Measurements from ENCODE around the gene LRRC3.

LRRC3 gene

DNA sequence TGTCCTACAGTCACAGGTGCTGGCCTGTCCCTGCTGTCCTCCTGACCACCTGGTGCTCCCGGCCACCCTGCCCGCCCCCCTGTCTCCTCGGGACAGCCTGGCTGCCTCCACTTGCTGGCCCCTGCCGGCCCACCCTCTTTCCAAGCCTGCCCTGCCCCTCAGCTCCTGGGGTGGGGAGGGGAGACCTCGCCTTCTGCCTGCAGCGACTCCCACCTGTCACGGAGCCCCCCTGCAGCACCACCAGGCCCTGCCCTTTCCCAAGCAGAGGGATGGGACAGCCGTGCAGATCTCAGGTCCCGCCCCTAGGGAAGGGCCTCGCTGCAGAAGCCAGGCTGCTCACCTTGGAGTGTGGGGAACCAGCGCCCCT, 7.5 kb downstream of the LRRC3 start:
- Histone ChIP-seq H3K4me1 (ENCODE audit: low read length) (no peaks in the 10 kb centered on the region), H3K9ac (ENCODE audit: low read length) (no peak overlapping the region), H3K9me3 (ENCODE audit: insufficient read depth, low read length) (no peaks in the 10 kb centered on the region), H3K36me3 (replicated peaks; ENCODE audit: low read depth, low read length) (no peaks in the 10 kb centered on the region), H2AFZ (ENCODE audit: low read depth, low read length) (no peak overlapping the region), H3K4me2 (ENCODE audit: low read length) (no peak overlapping the region), H3K27me3 (ENCODE audit: low read depth, low read length) (no peaks in the 10 kb centered on the region), H3K4me3 (ENCODE audit: low read length) (no peak overlapping the region), H3K79me2 (ENCODE audit: low read length) (no peaks in the 10 kb centered on the region), H3K27ac (ENCODE audit: low read length) (no peak overlapping the region), H4K20me1 (ENCODE audit: insufficient read depth, low read length) (no peaks in the 10 kb centered on the region)
- TF ChIP-seq CTCF (IDR thresholded peaks at IDR 0.05; ENCODE audit: low read depth, low read length) (no peak), EZH2phosphoT487 (IDR thresholded peaks at IDR 0.05; ENCODE audit: low read depth) (no peak)

DNA sequence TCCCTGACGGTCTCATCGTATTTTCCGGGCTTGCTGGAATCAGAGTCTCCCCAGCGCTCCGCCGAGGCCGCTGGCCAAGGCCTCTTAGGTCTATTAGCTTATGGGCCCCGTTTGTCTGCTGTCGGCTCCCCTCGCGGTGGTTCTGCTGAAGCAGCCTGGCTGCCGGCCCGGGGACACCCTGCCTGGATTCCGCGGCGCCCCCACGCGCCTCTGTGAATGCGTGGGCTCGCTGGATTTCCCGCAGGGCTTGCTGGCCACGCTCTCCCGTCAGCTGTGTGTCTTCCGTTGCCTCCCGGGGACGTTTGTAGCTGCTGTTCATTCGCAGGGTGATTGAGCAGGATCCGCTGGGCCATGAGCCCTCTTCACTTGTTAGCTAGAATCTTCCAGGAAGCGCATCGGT, 8.4 kb downstream of the LRRC3 start:
- Histone ChIP-seq H3K79me2 (ENCODE audit: low read length) (no peaks in the 10 kb centered on the region), H3K27me3 (ENCODE audit: low read depth, low read length) (no peaks in the 10 kb centered on the region), H4K20me1 (ENCODE audit: insufficient read depth, low read length) (no peaks in the 10 kb centered on the region), H3K9ac (ENCODE audit: low read length) (no peak overlapping the region), H3K9me3 (ENCODE audit: insufficient read depth, low read length) (no peaks in the 10 kb centered on the region), H3K4me3 (ENCODE audit: low read length) (no peak overlapping the region), H3K4me1 (ENCODE audit: low read length) (no peaks in the 10 kb centered on the region), H3K36me3 (replicated peaks; ENCODE audit: low read depth, low read length) (no peaks in the 10 kb centered on the region), H2AFZ (ENCODE audit: low read depth, low read length) (no peak overlapping the region), H3K4me2 (ENCODE audit: low read length) (no peak overlapping the region), H3K27ac (ENCODE audit: low read length) (no peak overlapping the region)
- TF ChIP-seq CTCF (IDR thresholded peaks at IDR 0.05; ENCODE audit: low read depth, low read length) (no peak), EZH2phosphoT487 (IDR thresholded peaks at IDR 0.05; ENCODE audit: low read depth) (no peak)

DNA sequence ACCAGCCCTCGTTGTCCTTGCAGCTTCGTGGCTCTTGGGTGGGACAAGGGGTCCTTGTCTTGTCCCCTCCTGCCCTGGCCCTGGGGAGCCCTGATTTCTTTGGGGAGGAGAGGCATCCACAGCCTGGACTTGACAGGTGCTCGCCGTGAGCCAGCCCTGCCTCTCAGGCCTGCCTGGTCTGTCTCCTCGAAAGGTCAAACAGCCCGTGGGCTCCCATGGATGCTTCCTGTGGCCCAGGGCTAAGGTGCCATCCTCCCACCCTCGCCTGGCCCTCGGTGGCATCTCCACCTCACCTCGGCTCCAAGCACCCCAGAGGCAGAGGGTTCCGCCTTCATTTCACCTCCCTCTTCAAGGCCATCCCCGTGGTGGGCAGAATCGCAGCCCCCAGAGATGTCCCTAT, 9.0 kb downstream of the LRRC3 start:
- TF ChIP-seq CTCF (IDR thresholded peaks at IDR 0.05; ENCODE audit: low read depth, low read length): no peak
- TF ChIP-seq EZH2phosphoT487 (IDR thresholded peaks at IDR 0.05; ENCODE audit: low read depth): no peak
- H3K27me3 ChIP-seq (ENCODE audit: low read depth, low read length): no peaks in the 10 kb centered on the region
- H3K4me2 ChIP-seq (ENCODE audit: low read length): no peak overlapping the region
- no peak overlapping the region for H3K9ac ChIP-seq (ENCODE audit: low read length)
- no peak overlapping the region for H3K27ac ChIP-seq (ENCODE audit: low read length)
- H2AFZ ChIP-seq (ENCODE audit: low read depth, low read length): no peak overlapping the region
- H3K4me1 ChIP-seq (ENCODE audit: low read length): no peaks in the 10 kb centered on the region
- no peaks in the 10 kb centered on the region for H3K36me3 ChIP-seq (replicated peaks; ENCODE audit: low read depth, low read length)
- H3K79me2 ChIP-seq (ENCODE audit: low read length): no peaks in the 10 kb centered on the region
- H3K9me3 ChIP-seq (ENCODE audit: insufficient read depth, low read length): no peaks in the 10 kb centered on the region
- no peaks in the 10 kb centered on the region for H4K20me1 ChIP-seq (ENCODE audit: insufficient read depth, low read length)
- no peak overlapping the region for H3K4me3 ChIP-seq (ENCODE audit: low read length)

DNA sequence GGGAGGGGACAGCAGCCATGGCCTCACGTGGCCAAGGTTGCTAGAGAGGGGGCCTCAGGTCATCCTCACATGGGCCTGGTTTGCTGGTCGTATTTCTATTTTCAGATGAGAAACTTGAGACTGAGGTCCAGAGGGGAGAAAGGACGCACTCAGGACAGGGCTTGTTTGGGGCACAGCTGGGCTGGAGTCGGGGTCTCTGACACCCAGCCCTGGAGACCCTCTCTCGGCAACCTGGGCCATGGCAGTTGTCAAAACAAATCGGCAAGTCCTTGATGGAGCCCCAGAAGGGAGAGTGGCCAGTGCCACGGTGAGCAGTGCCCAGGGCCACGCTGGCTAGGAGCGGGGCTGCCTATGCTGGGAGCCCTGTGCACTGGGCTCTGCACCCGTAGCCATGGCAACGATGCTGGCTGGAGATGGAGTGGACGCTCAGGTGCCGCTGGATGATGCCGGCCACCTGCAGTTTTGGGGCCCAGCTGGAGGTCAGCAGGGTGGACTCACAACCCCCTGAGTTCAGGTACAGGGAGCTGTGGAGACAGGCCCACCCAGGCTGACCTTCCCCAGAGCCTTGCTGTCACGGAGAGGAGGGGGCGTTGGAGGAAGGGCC, 11.1 kb downstream of the LRRC3 start:
- Histone ChIP-seq H2AFZ (ENCODE audit: low read depth, low read length) (no peak overlapping the region), H3K79me2 (ENCODE audit: low read length) (no peaks in the 10 kb centered on the region), H3K4me1 (ENCODE audit: low read length) (no peaks in the 10 kb centered on the region), H3K27me3 (ENCODE audit: low read depth, low read length) (no peaks in the 10 kb centered on the region), H3K4me2 (ENCODE audit: low read length) (no peak overlapping the region), H3K36me3 (replicated peaks; ENCODE audit: low read depth, low read length) (no peaks in the 10 kb centered on the region), H3K9me3 (ENCODE audit: insufficient read depth, low read length) (no peaks in the 10 kb centered on the region), H3K4me3 (ENCODE audit: low read length) (no peak overlapping the region), H4K20me1 (ENCODE audit: insufficient read depth, low read length) (no peaks in the 10 kb centered on the region), H3K27ac (ENCODE audit: low read length) (no peak overlapping the region), H3K9ac (ENCODE audit: low read length) (no peak overlapping the region)
- TF ChIP-seq CTCF (IDR thresholded peaks at IDR 0.05; ENCODE audit: low read depth, low read length) (no peak), EZH2phosphoT487 (IDR thresholded peaks at IDR 0.05; ENCODE audit: low read depth) (no peak)
